IMR-90 (cell line): ENCODE data around the gene AADACL3.

Source experiments
- CHD1 ChIP-seq: IDR thresholded peaks from 2 replicates; pipeline ENCODE4 v1.6.1; 2012; ENCODE audit warnings: low read depth, low read length, improper control_type of control experiment
- CTCF ChIP-seq: conservative IDR thresholded peaks from 2 replicates; pipeline ENCODE4 v1.5.1; 2012; ENCODE audit warnings: mild to moderate bottlenecking, low read depth, low read length, improper control_type of control experiment
- ELK1 ChIP-seq: fragments of 150-350 bp; IDR thresholded peaks from 2 replicates; pipeline ENCODE4 v1.6.1; 2016; ENCODE audit warnings: low read depth, mild to moderate bottlenecking, low read length, moderate library complexity, borderline replicate concordance
- MXI1 ChIP-seq: IDR thresholded peaks from 2 replicates; pipeline ENCODE4 v1.6.1; 2012; ENCODE audit warnings: low read depth, mild to moderate bottlenecking, low read length, moderate library complexity, borderline replicate concordance
- POLR2A ChIP-seq: IDR thresholded peaks from 2 replicates; pipeline ENCODE4 v1.6.1; 2012; ENCODE audit warnings: mild to moderate bottlenecking, low read depth, low read length
- RAD21 ChIP-seq: IDR thresholded peaks from 2 replicates; pipeline ENCODE4 v1.6.1; 2012; ENCODE audit warnings: low read length, improper control_type of control experiment
- RCOR1 ChIP-seq: IDR thresholded peaks from 2 replicates; pipeline ENCODE4 v1.6.1; 2012; ENCODE audit warnings: mild to moderate bottlenecking, low read length, improper control_type of control experiment; ENCODE audit not compliant: insufficient replicate concordance
- SMC3 ChIP-seq: fragments of 150-350 bp; IDR thresholded peaks from 2 replicates; pipeline ENCODE4 v1.6.1; 2016; ENCODE audit warnings: low read depth, mild to moderate bottlenecking, antibody characterized with exemption, low read length, moderate library complexity
- USF2 ChIP-seq: fragments of 150-350 bp; IDR thresholded peaks from 2 replicates; pipeline ENCODE4 v1.6.1; 2017; ENCODE audit warnings: mild to moderate bottlenecking, antibody characterized with exemption, low read length, low read depth

GRCh38 chr1:12761781-12762180 is 45.9 kb downstream of the AADACL3 start:
- TF ChIP-seq CTCF (no peak), POLR2A (no peak), USF2 (no peak), RAD21 (no peak), CHD1 (no peak), MXI1 (no peak), RCOR1 (no peak), ELK1 (no peak), SMC3 (no peak)
